ENCODE data around the gene GLRX5. TPM values are rescaled to one million over a fixed set of nuclear protein-coding genes. Genes with fewer than 3 reads are reported as not detected.

The GLRX5 gene
- total RNA-seq, 1 donor from 2014 or later = 33.4 TPM

- H3K4me1 Mint-ChIP-seq (ENCODE audit: low read depth) = peaks cover 56% of the 10 kb centered on the region
- peak overlapping the region; percentile 44 for H3K4me3 Mint-ChIP-seq (ENCODE audit: unreplicated experiment)
- no peak for TF ChIP-seq CTCF (IDR thresholded peaks at IDR 0.05)
- no peaks in the 10 kb centered on the region for H3K9me3 Mint-ChIP-seq (ENCODE audit: low read depth)
- no peaks in the 10 kb centered on the region for H3K36me3 Mint-ChIP-seq (ENCODE audit: low read depth)
- H3K27me3 Mint-ChIP-seq (ENCODE audit: low read depth) = no peaks in the 10 kb centered on the region
- H3K27ac Mint-ChIP-seq (ENCODE audit: unreplicated experiment) = no peak overlapping the region
- DNase-seq (ENCODE audit: low spot score) = no peak
Observed at GRCh38 chr14:95536671-95537070, 1.8 kb downstream of the GLRX5 start.

GRCh38 chr14:95537298-95538089 lies 2.6 kb downstream of the GLRX5 start:
- no peak for TF ChIP-seq CTCF (IDR thresholded peaks at IDR 0.05)

GRCh38 chr14:95538801-95539509 lies 4.1 kb downstream of the GLRX5 start:
- Mint-ChIP-seq H3K27ac (ENCODE audit: unreplicated experiment) (no peak overlapping the region), H3K4me3 (ENCODE audit: unreplicated experiment) (no peak overlapping the region), H3K9me3 (ENCODE audit: low read depth) (no peaks in the 10 kb centered on the region), H3K36me3 (ENCODE audit: low read depth) (no peaks in the 10 kb centered on the region), H3K4me1 (ENCODE audit: low read depth) (peaks cover 34% of the 10 kb centered on the region), H3K27me3 (ENCODE audit: low read depth) (no peaks in the 10 kb centered on the region)
- no peak for TF ChIP-seq CTCF (IDR thresholded peaks at IDR 0.05)
- DNase-seq (ENCODE audit: low spot score) = no peak

More at GRCh38 chr14:95537298-95538089, 2.6 kb downstream of the GLRX5 start:
- no peak for DNase-seq (ENCODE audit: low spot score)
- H3K4me1 Mint-ChIP-seq (ENCODE audit: low read depth) = peaks cover 48% of the 10 kb centered on the region
- H3K4me3 Mint-ChIP-seq (ENCODE audit: unreplicated experiment) = no peak overlapping the region
- H3K9me3 Mint-ChIP-seq (ENCODE audit: low read depth) = no peaks in the 10 kb centered on the region
- H3K27me3 Mint-ChIP-seq (ENCODE audit: low read depth) = no peaks in the 10 kb centered on the region
- no peak overlapping the region for H3K27ac Mint-ChIP-seq (ENCODE audit: unreplicated experiment)
- H3K36me3 Mint-ChIP-seq (ENCODE audit: low read depth) = no peaks in the 10 kb centered on the region

GRCh38 chr14:95540236-95540855 lies 5.5 kb downstream of the GLRX5 start:
- H3K27me3 Mint-ChIP-seq (ENCODE audit: low read depth) = no peaks in the 10 kb centered on the region
- peaks cover 45% of the 10 kb centered on the region for H3K4me1 Mint-ChIP-seq (ENCODE audit: low read depth)
- H3K27ac Mint-ChIP-seq (ENCODE audit: unreplicated experiment) = no peak overlapping the region
- no peak for DNase-seq (ENCODE audit: low spot score)
- H3K36me3 Mint-ChIP-seq (ENCODE audit: low read depth) = no peaks in the 10 kb centered on the region
- H3K4me3 Mint-ChIP-seq (ENCODE audit: unreplicated experiment) = no peak overlapping the region
- no peaks in the 10 kb centered on the region for H3K9me3 Mint-ChIP-seq (ENCODE audit: low read depth)
- TF ChIP-seq CTCF (IDR thresholded peaks at IDR 0.05) = no peak

- Mint-ChIP-seq H3K36me3 (ENCODE audit: low read depth) (no peaks in the 10 kb centered on the region), H3K4me1 (ENCODE audit: low read depth) (peaks cover 45% of the 10 kb centered on the region), H3K4me3 (ENCODE audit: unreplicated experiment) (no peak overlapping the region), H3K27ac (ENCODE audit: unreplicated experiment) (no peak overlapping the region), H3K9me3 (ENCODE audit: low read depth) (peaks cover 4% of the 10 kb centered on the region), H3K27me3 (ENCODE audit: low read depth) (no peaks in the 10 kb centered on the region)
- no peak for TF ChIP-seq CTCF (IDR thresholded peaks at IDR 0.05)
- no peak for DNase-seq (ENCODE audit: low spot score)
Observed at GRCh38 chr14:95541346-95541745, 6.5 kb downstream of the GLRX5 start.
